Spleen (tissue), 7 donors: ENCODE measurements around the gene ANKRD52.

ENCODE experiments used
- POLR2AphosphoS5 ChIP-seq, 3 donors: sonication (generic); formaldehyde crosslinking; IDR thresholded peaks; one replicate each; pipeline ENCODE4 v1.5.1; 2017; ENCODE audit warnings: antibody characterized with exemption in 3 of 3
- TF ChIP-seq, protein P1 (sequence below), 11 experiments: fragments of 200-600 bp in 7 of 11; fragments of 450-650 bp in 4 of 11; sonication (generic) in 4 of 11; IDR thresholded peaks in 8 of 11; conservative IDR thresholded peaks in 3 of 11; 1 replicate in 7 of 11; 2 replicates in 4 of 11; pipeline versions ENCODE4 v1.4.0 to v1.8.0; 2016 to 2021; ENCODE audit warnings: antibody characterized with exemption in 11 of 11, inconsistent platforms in 4 of 11, mild to moderate bottlenecking in 1 of 11
- donor health status: DM: no; HTN: no; CAD: no; lungs with moderate emphysema.
- donor health status: DM: no; HTN: no; CAD: no.
- donor health status: DM: no; HTN: no; CAD: no.

DNA sequence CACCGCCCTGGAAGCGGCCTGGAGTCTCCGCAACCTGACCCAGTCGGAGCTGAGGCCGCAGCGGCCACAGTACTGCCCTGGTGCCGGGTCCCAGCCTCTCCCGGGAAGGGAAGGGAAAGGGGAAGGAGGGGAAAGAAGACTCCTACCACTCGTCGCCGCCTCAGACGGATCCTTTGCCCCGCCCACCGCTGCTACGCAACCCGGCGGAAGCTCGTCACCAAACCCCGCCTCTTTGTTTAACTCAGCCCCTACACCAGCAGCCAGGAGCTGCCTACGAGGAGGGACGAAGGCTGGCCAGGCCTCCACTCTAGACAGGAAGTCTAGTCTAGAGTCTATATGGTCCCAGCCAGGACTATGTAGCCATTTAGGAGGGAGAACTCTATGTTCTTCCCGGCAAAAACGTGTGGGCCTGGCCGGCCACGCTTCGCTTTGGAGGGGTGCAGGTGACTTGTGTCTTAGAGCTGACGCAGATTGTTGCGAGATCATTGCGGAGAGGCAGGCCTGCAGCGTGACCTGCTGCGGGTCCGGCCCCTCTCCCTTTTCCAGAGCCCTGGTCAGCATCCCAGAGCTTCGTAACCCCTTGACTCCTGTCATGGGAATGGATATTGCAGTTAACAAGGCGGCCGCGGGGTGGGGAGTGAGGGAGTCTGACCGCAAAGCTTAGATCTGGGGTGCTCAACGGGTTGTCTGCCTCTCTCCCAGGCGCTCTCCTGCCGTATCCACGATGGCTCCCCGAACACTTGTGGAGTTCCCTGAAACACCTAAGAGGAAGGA lies 36.2 kb downstream of the ANKRD52 start, which contains the start of gene RNF41:
- TF ChIP-seq, protein P1, sequence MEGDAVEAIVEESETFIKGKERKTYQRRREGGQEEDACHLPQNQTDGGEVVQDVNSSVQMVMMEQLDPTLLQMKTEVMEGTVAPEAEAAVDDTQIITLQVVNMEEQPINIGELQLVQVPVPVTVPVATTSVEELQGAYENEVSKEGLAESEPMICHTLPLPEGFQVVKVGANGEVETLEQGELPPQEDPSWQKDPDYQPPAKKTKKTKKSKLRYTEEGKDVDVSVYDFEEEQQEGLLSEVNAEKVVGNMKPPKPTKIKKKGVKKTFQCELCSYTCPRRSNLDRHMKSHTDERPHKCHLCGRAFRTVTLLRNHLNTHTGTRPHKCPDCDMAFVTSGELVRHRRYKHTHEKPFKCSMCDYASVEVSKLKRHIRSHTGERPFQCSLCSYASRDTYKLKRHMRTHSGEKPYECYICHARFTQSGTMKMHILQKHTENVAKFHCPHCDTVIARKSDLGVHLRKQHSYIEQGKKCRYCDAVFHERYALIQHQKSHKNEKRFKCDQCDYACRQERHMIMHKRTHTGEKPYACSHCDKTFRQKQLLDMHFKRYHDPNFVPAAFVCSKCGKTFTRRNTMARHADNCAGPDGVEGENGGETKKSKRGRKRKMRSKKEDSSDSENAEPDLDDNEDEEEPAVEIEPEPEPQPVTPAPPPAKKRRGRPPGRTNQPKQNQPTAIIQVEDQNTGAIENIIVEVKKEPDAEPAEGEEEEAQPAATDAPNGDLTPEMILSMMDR (IDR thresholded peaks at IDR 0.05 in 8 of 11, conservative IDR thresholded peaks at IDR 0.05 in 3 of 11): peak in 3 of 11 experiments; percentile 23 to 40 (median 32)
- TF ChIP-seq POLR2AphosphoS5 (IDR thresholded peaks at IDR 0.05): peak; percentile 98 to 99 (median 99)
